H1 (cell line): ENCODE measurements around the gene FOXJ2. TPM values are rescaled to one million over a fixed set of nuclear protein-coding genes. Genes with fewer than 3 reads are reported as not detected.

Experiments
- CTCF ChIA-PET: fragments of 300-600 bp; sonication (Branson Sonifier 250); formaldehyde crosslinking; loops from one replicate; lab custom pipeline; 2021; ENCODE audit not compliant: partially characterized antibody; lab: Charles Lee
- POLR2A ChIA-PET: fragments of 300-600 bp; sonication (Branson Sonifier 250); formaldehyde crosslinking; loops from one replicate; lab custom pipeline; 2021; ENCODE audit warnings: inconsistent platforms; ENCODE audit not compliant: partially characterized antibody; lab: Charles Lee
- DNase-seq, 2 experiments: peaks; one replicate each; pipeline versions ENCODE4 v3.0.0 to v3.0.0-alpha.2; 2010 to 2022; ENCODE audit warnings: low spot score in 2 of 2, low read depth in 1 of 2, mixed read lengths in 1 of 2
- FAIRE-seq: peaks from 2 replicates; lab custom pipeline; 2011; peaks lifted over from hg19 to GRCh38; lab: Jason Lieb, UNC
- H2AFZ ChIP-seq: 2 replicates; pipeline ENCODE4 v1.8.1; 2012; ENCODE audit warnings: low read length, inconsistent platforms
- H2AK5ac ChIP-seq: 2 replicates; pipeline ENCODE4 v1.6.1; 2013; ENCODE audit warnings: low read depth, low read length
- H2BK120ac ChIP-seq: replicated peaks from 2 replicates; pipeline ENCODE3; 2013; ENCODE audit warnings: low read depth, low read length, inconsistent platforms
- H2BK12ac ChIP-seq: 2 replicates; pipeline ENCODE4 v1.6.1; 2013; ENCODE audit warnings: low read depth, low read length
- H2BK15ac ChIP-seq: 2 replicates; pipeline ENCODE4 v1.6.1; 2013; ENCODE audit warnings: low read length
- H2BK20ac ChIP-seq: 2 replicates; pipeline ENCODE4 v1.6.1; 2013; ENCODE audit warnings: low read length
- H2BK5ac ChIP-seq: 2 replicates; pipeline ENCODE4 v1.6.1; 2013; ENCODE audit warnings: low read depth, low read length
- H3K14ac ChIP-seq: 2 replicates; pipeline ENCODE4 v1.6.1; 2013; ENCODE audit warnings: inconsistent platforms; ENCODE audit not compliant: insufficient read length
- H3K18ac ChIP-seq: 2 replicates; pipeline ENCODE4 v1.6.1; 2013; ENCODE audit warnings: low read length; ENCODE audit errors: extremely low read depth
- H3K23ac ChIP-seq: 2 replicates; pipeline ENCODE4 v1.6.1; 2013; ENCODE audit warnings: inconsistent platforms; ENCODE audit not compliant: insufficient read length
- H3K23me2 ChIP-seq: 2 replicates; pipeline ENCODE4 v1.6.1; 2013; ENCODE audit warnings: low read depth, low read length
- H3K27ac ChIP-seq: 2 replicates; pipeline ENCODE4 v1.6.1; 2011; ENCODE audit warnings: low read depth, low read length, inconsistent platforms
- H3K27me3 ChIP-seq, 4 experiments: replicated peaks in 1 of 4; 1 replicate in 1 of 4; 2 replicates in 3 of 4; pipeline versions ENCODE4 v1.6.1 to v1.8.1; 2011 to 2013; ENCODE audit warnings: low read length in 3 of 4, mild to moderate bottlenecking in 3 of 4, inconsistent platforms in 2 of 4, mixed read lengths in 2 of 4, moderate library complexity in 1 of 4; ENCODE audit not compliant: control insufficient read depth in 3 of 4, insufficient read depth in 3 of 4; ENCODE audit errors: extremely low read depth in 1 of 4
- H3K36me3 ChIP-seq, 4 experiments: 2 replicates each; pipeline versions ENCODE4 v1.6.1 to v1.8.1; 2011 to 2013; ENCODE audit warnings: mild to moderate bottlenecking in 4 of 4, low read length in 3 of 4, moderate library complexity in 2 of 4, control low read depth in 1 of 4, inconsistent platforms in 1 of 4; ENCODE audit not compliant: insufficient read depth in 4 of 4, control insufficient read depth in 2 of 4
- H3K4ac ChIP-seq: replicated peaks from 2 replicates; pipeline ENCODE3; 2013; ENCODE audit warnings: low read length, low read depth, mixed read lengths, inconsistent platforms; ENCODE audit not compliant: insufficient read length
- H3K4me1 ChIP-seq, 4 experiments: replicated peaks in 1 of 4; 1 replicate in 1 of 4; 2 replicates in 3 of 4; pipeline versions ENCODE4 v1.6.1 to v1.8.1; 2011 to 2013; ENCODE audit warnings: low read length in 3 of 4, inconsistent platforms in 2 of 4, mixed read lengths in 1 of 4; ENCODE audit not compliant: insufficient read depth in 4 of 4, control insufficient read depth in 3 of 4
- H3K4me2 ChIP-seq, 2 experiments: 2 replicates each; pipeline versions ENCODE4 v1.6.1 to v1.8.1; 2011 to 2013; ENCODE audit warnings: low read depth in 2 of 2, low read length in 2 of 2, control low read depth in 1 of 2, inconsistent platforms in 1 of 2, mild to moderate bottlenecking in 1 of 2; ENCODE audit not compliant: insufficient read depth in 1 of 2
- H3K4me3 ChIP-seq, 4 experiments: fragments of 200-600, 300-600 bp in 1 of 4; sonication (generic), shearing (Covaris generic), sonication (Bioruptor Twin) in 1 of 4; 2 replicates each; pipeline versions ENCODE4 v1.5.1 to v1.8.1; 2011 to 2016; ENCODE audit warnings: low read length in 4 of 4, low read depth in 3 of 4, control low read depth in 2 of 4, inconsistent platforms in 2 of 4, mild to moderate bottlenecking in 2 of 4, mixed read lengths in 1 of 4, moderate library complexity in 1 of 4; ENCODE audit not compliant: insufficient read depth in 2 of 4; ENCODE audit errors: extremely low read depth in 1 of 4
- H3K56ac ChIP-seq: replicated peaks from 2 replicates; pipeline ENCODE3; 2013; ENCODE audit warnings: low read depth, mild to moderate bottlenecking, mixed read lengths, low read length, inconsistent platforms; ENCODE audit not compliant: insufficient read length
- H3K79me1 ChIP-seq: 2 replicates; pipeline ENCODE4 v1.6.1; 2013; ENCODE audit warnings: low read depth, low read length, control low read depth
- H3K79me2 ChIP-seq, 2 experiments: 2 replicates each; pipeline versions ENCODE4 v1.6.1 to v1.8.1; 2012 to 2013; ENCODE audit warnings: low read length in 2 of 2, mild to moderate bottlenecking in 2 of 2, inconsistent platforms in 1 of 2; ENCODE audit not compliant: insufficient read depth in 2 of 2, control insufficient read depth in 1 of 2
- H3K9ac ChIP-seq, 4 experiments: replicated peaks in 1 of 4; 1 replicate in 1 of 4; 2 replicates in 3 of 4; pipeline versions ENCODE4 v1.6.1 to v1.8.1; 2011 to 2013; ENCODE audit warnings: low read depth in 3 of 4, low read length in 3 of 4, control low read depth in 2 of 4, mild to moderate bottlenecking in 2 of 4, moderate library complexity in 2 of 4, inconsistent platforms in 1 of 4; ENCODE audit errors: extremely low read depth in 1 of 4
- H3K9me3 ChIP-seq, 2 experiments: 2 replicates each; pipeline versions ENCODE4 v1.6.1 to v1.8.1; 2012 to 2013; ENCODE audit warnings: mild to moderate bottlenecking in 2 of 2, moderate library complexity in 2 of 2, control low read depth in 1 of 2, inconsistent platforms in 1 of 2, low read depth in 1 of 2, low read length in 1 of 2, mixed read lengths in 1 of 2; ENCODE audit not compliant: insufficient read depth in 2 of 2
- H4K20me1 ChIP-seq, 2 experiments: replicated peaks in 1 of 2; 2 replicates each; pipeline versions ENCODE3 to v1.8.1; 2011 to 2013; ENCODE audit warnings: inconsistent platforms in 2 of 2, low read length in 2 of 2, mild to moderate bottlenecking in 1 of 2; ENCODE audit not compliant: insufficient read depth in 2 of 2, control insufficient read depth in 1 of 2
- H4K5ac ChIP-seq: 2 replicates; pipeline ENCODE4 v1.6.1; 2013; ENCODE audit warnings: low read length, low read depth, mixed read lengths, inconsistent platforms; ENCODE audit not compliant: insufficient read length
- H4K8ac ChIP-seq: 2 replicates; pipeline ENCODE4 v1.8.0; 2013; ENCODE audit warnings: mild to moderate bottlenecking, moderate library complexity, low read length, inconsistent platforms; ENCODE audit not compliant: insufficient read depth; ENCODE audit errors: extremely low read depth
- H4K91ac ChIP-seq: replicated peaks from 2 replicates; pipeline ENCODE3; 2013; ENCODE audit warnings: low read length, mixed read lengths, inconsistent platforms; ENCODE audit not compliant: insufficient read length
- BCL11A ChIP-seq, 2 experiments: IDR thresholded peaks; one replicate each; pipeline ENCODE4 v1.6.1; 2011; ENCODE audit warnings: low read depth in 2 of 2, low read length in 2 of 2, mild to moderate bottlenecking in 2 of 2
- BRCA1 ChIP-seq: IDR thresholded peaks from 2 replicates; pipeline ENCODE4 v1.6.1; 2012; ENCODE audit warnings: low read depth, low read length, improper control_type of control experiment
- CTCF ChIP-seq, 3 experiments: IDR thresholded peaks; 1 replicate in 2 of 3; 2 replicates in 1 of 3; pipeline versions ENCODE4 v1.5.1 to v1.6.1; 2011; ENCODE audit warnings: low read length in 3 of 3, mild to moderate bottlenecking in 3 of 3, inconsistent platforms in 2 of 3, low read depth in 1 of 3, moderate library complexity in 1 of 3; ENCODE audit not compliant: insufficient read depth in 1 of 3; ENCODE audit errors: control extremely low read depth in 1 of 3
- EP300 ChIP-seq, 2 experiments: IDR thresholded peaks; 1 replicate in 1 of 2; 2 replicates in 1 of 2; pipeline ENCODE4 v1.6.1; 2011 to 2012; ENCODE audit warnings: low read depth in 2 of 2, low read length in 2 of 2, mild to moderate bottlenecking in 2 of 2, borderline replicate concordance in 1 of 2, inconsistent platforms in 1 of 2, moderate library complexity in 1 of 2
- FOSL1 ChIP-seq: IDR thresholded peaks from 2 replicates; pipeline ENCODE4 v1.6.1; 2011; ENCODE audit warnings: mild to moderate bottlenecking, low read depth, low read length, moderate library complexity; ENCODE audit not compliant: insufficient read depth
- GTF2F1 ChIP-seq: IDR thresholded peaks from 2 replicates; pipeline ENCODE4 v1.6.1; 2012; ENCODE audit warnings: low read depth, low read length, improper control_type of control experiment, borderline replicate concordance
- KDM4A ChIP-seq: IDR thresholded peaks from one replicate; pipeline ENCODE4 v1.7.1; 2012; ENCODE audit warnings: low read depth, mild to moderate bottlenecking, moderate library complexity, low read length, inconsistent platforms; ENCODE audit not compliant: severe bottlenecking
- KDM5A ChIP-seq: fragments of 200-600 bp; IDR thresholded peaks from 2 replicates; pipeline ENCODE4 v1.7.1; 2012; ENCODE audit warnings: mild to moderate bottlenecking, low read length, inconsistent platforms, mixed read lengths
- PHF8 ChIP-seq: fragments of 200-600 bp; sonication (generic); conservative IDR thresholded peaks from 2 replicates; pipeline ENCODE4 v1.7.1; 2012; ENCODE audit warnings: low read depth, mild to moderate bottlenecking, inconsistent platforms, low read length, moderate library complexity
- POLR2AphosphoS5 ChIP-seq: IDR thresholded peaks from 2 replicates; pipeline ENCODE4 v1.6.1; 2011; ENCODE audit warnings: low read depth, low read length
- SIX5 ChIP-seq: IDR thresholded peaks from 2 replicates; pipeline ENCODE4 v1.6.1; 2011; ENCODE audit warnings: mild to moderate bottlenecking, low read depth, low read length
- SRF ChIP-seq: IDR thresholded peaks from 2 replicates; pipeline ENCODE4 v1.6.1; 2011; ENCODE audit warnings: mild to moderate bottlenecking, low read depth, low read length, moderate library complexity
- WGBS, 2 experiments: shearing (Covaris generic) in 1 of 2; methylation state at CpG; one replicate each; pipeline versions ENCODE4 v1.1.6 to v1.1.7; 2013 to 2015; ENCODE audit warnings: low lambda C conversion rate in 2 of 2, mixed read lengths in 2 of 2, inconsistent platforms in 1 of 2, low coverage in 1 of 2, missing lambda C conversion rate in 1 of 2; ENCODE audit not compliant: insufficient replicate concordance in 2 of 2, insufficient coverage in 1 of 2, insufficient read length in 1 of 2; ENCODE audit errors: extremely low coverage in 1 of 2, missing lambda C conversion rate in 1 of 2; 5-methylcytosine and 5-hydroxymethylcytosine counted together
- polyA plus RNA-seq, 7 experiments: library from polyadenylated mRNA; depleted of rRNA in 3 of 7; stranded (reverse) in 5 of 7; unstranded in 2 of 7; fragments of >200 nt in 5 of 7; fragments of 200-250 nt in 2 of 7; gene quantifications; 1 replicate in 5 of 7; 2 replicates in 1 of 7; 4 replicates in 1 of 7; pipeline versions ENCODE4 v1.2.1 to v1.2.3, GENCODE V29; 2011 to 2013; ENCODE audit warnings: missing spikeins in 2 of 7, mixed read lengths in 2 of 7
- total RNA-seq: library from RNA; stranded (reverse); fragmentation: NEBNext Ultra II Directional; extraction: Animal tissue kit (Norgen Biotek cat#: 25700); gene quantifications from 2 replicates; pipeline ENCODE4 v1.2.1, GENCODE V29; 2021

FOXJ2 gene
- total and polyA plus RNA-seq, 2 of the 8 experiments (the other 6 are each of a cell fraction or from before 2014, with no cell fraction given) = 4.2 to 9.3 TPM

GRCh38 chr12:8093291-8093690 lies 60.8 kb downstream of the FOXJ2 start:
- no peak overlapping the region for H3K4me2 ChIP-seq
- no peak overlapping the region for H4K8ac ChIP-seq
- H3K9ac ChIP-seq = no peak overlapping the region
- no peak overlapping the region for H3K23ac ChIP-seq
- no peak overlapping the region for H2BK5ac ChIP-seq
- no peak for DNase-seq
- no peak overlapping the region for H2BK120ac ChIP-seq
- H3K4ac ChIP-seq = no peak overlapping the region
- no peak overlapping the region for H3K4me3 ChIP-seq
- no peak overlapping the region for H2BK15ac ChIP-seq
- H3K23me2 ChIP-seq = no peaks in the 10 kb centered on the region
- H3K27ac ChIP-seq = no peak overlapping the region
- no peaks in the 10 kb centered on the region for H3K4me1 ChIP-seq
- peaks cover 7 to 41% (median 21%) of the 10 kb centered on the region in 4 experiments; a peak in 7 of 8 replicates for H3K36me3 ChIP-seq
- H2AFZ ChIP-seq = no peak overlapping the region
- no peak overlapping the region for H3K18ac ChIP-seq
- H4K20me1 ChIP-seq = no peaks in the 10 kb centered on the region
- H2BK20ac ChIP-seq = no peak overlapping the region
- no peak overlapping the region for H2AK5ac ChIP-seq
- H3K56ac ChIP-seq = no peak overlapping the region
- no peaks in the 10 kb centered on the region for H3K79me1 ChIP-seq
- WGBS, 2 experiments = 88% methylated on average over 3 of the region's 3 CpGs; no CpG with 5 or more reads in 1 of the 2 experiments
- H3K79me2 ChIP-seq = no peaks in the 10 kb centered on the region
- H3K9me3 ChIP-seq = no peaks in the 10 kb centered on the region
- POLR2A ChIA-PET = no interaction called here
- H3K14ac ChIP-seq = no peak overlapping the region
- no peak overlapping the region for H4K5ac ChIP-seq
- H3K27me3 ChIP-seq = no peaks in the 10 kb centered on the region
- H4K91ac ChIP-seq = no peak overlapping the region
- CTCF ChIA-PET = interaction anchor here (1.0 to 1.6 kb wide), 2 partner anchors 15 to 564 kb away, joined by 3 to 4 read pairs; no protein-coding TSS in a partner anchor
- FAIRE-seq = no peak
- no peak overlapping the region for H2BK12ac ChIP-seq
- TF ChIP-seq BCL11A (IDR thresholded peaks at IDR 0.05; ENCODE audit: low read depth in 2 of 2, low read length in 2 of 2) = no peak
- no peak for TF ChIP-seq SIX5
- no peak for TF ChIP-seq KDM5A
- no peak for TF ChIP-seq POLR2AphosphoS5
- no peak for TF ChIP-seq EP300 (IDR thresholded peaks at IDR 0.05; ENCODE audit: borderline replicate concordance in 1 of 2, low read depth in 2 of 2, low read length in 2 of 2)
- no peak for TF ChIP-seq PHF8
- TF ChIP-seq FOSL1 = no peak
- TF ChIP-seq KDM4A = no peak
- no peak for TF ChIP-seq BRCA1
- no peak for TF ChIP-seq SRF
- TF ChIP-seq GTF2F1 = no peak
- no peak for TF ChIP-seq CTCF (IDR thresholded peaks at IDR 0.05; ENCODE audit: control extremely low read depth in 1 of 3, insufficient read depth in 1 of 3, low read depth in 1 of 3, low read length in 3 of 3)
